Mucosa of stomach (tissue), 1 donor: ENCODE data around the gene PLEKHA6.

Experiments
- H3K27me3 ChIP-seq: one replicate; pipeline ENCODE4 v1.7.0; 2013; ENCODE audit warnings: mild to moderate bottlenecking, low read length; ENCODE audit not compliant: control insufficient read depth, insufficient read depth
- H3K36me3 ChIP-seq: one replicate; pipeline ENCODE4 v1.7.0; 2013; ENCODE audit warnings: low read length; ENCODE audit not compliant: control insufficient read depth, insufficient read depth
- H3K4me1 ChIP-seq: one replicate; pipeline ENCODE4 v1.7.0; 2013; ENCODE audit warnings: mild to moderate bottlenecking, low read length; ENCODE audit not compliant: control insufficient read depth, insufficient read depth
- H3K4me3 ChIP-seq: one replicate; pipeline ENCODE4 v1.7.0; 2013; ENCODE audit warnings: low read length
- H3K9ac ChIP-seq: one replicate; pipeline ENCODE4 v1.7.0; 2013; ENCODE audit warnings: mild to moderate bottlenecking, low read length, moderate library complexity
- H3K9me3 ChIP-seq: one replicate; pipeline ENCODE4 v1.7.0; 2013; ENCODE audit warnings: mild to moderate bottlenecking, low read length, moderate library complexity; ENCODE audit not compliant: control insufficient read depth
- donor health status: Pancreatic carcinoma.

The PLEKHA6 gene

GRCh38 chr1:204376919-204377799 lies 17.4 kb upstream of the PLEKHA6 start:
- peaks cover 5% of the 10 kb centered on the region for H3K27me3 ChIP-seq
- no peaks in the 10 kb centered on the region for H3K36me3 ChIP-seq
- H3K9ac ChIP-seq: peak overlapping the region; percentile 68
- peak overlapping the region; percentile 68 for H3K4me3 ChIP-seq
- no peaks in the 10 kb centered on the region for H3K9me3 ChIP-seq
- peaks cover 25% of the 10 kb centered on the region for H3K4me1 ChIP-seq

GRCh38 chr1:204376465-204376864 lies 16.7 kb upstream of the PLEKHA6 start:
- Histone ChIP-seq H3K9ac (peak overlapping the region; percentile 48), H3K4me3 (no peak overlapping the region), H3K27me3 (peaks cover 5% of the 10 kb centered on the region)

GRCh38 chr1:204373911-204374310 lies 14.2 kb upstream of the PLEKHA6 start:
- H3K4me3 ChIP-seq: no peak overlapping the region
- H3K4me1 ChIP-seq: peaks cover 24% of the 10 kb centered on the region
- H3K9me3 ChIP-seq: no peaks in the 10 kb centered on the region
- no peaks in the 10 kb centered on the region for H3K36me3 ChIP-seq
- no peak overlapping the region for H3K9ac ChIP-seq
- peaks cover 5% of the 10 kb centered on the region for H3K27me3 ChIP-seq

More at GRCh38 chr1:204376465-204376864, 16.7 kb upstream of the PLEKHA6 start:
- Histone ChIP-seq H3K4me1 (peaks cover 24% of the 10 kb centered on the region), H3K9me3 (no peaks in the 10 kb centered on the region), H3K36me3 (no peaks in the 10 kb centered on the region)

- peaks cover 8% of the 10 kb centered on the region for H3K4me1 ChIP-seq
- no peaks in the 10 kb centered on the region for H3K9me3 ChIP-seq
- H3K4me3 ChIP-seq: no peak overlapping the region
- H3K9ac ChIP-seq: no peak overlapping the region
- no peaks in the 10 kb centered on the region for H3K27me3 ChIP-seq
- H3K36me3 ChIP-seq: peaks cover 3% of the 10 kb centered on the region
These were observed 10.4 kb upstream of the PLEKHA6 start for GRCh38 chr1:204370176-204370575.

GRCh38 chr1:204368996-204369726 lies 9.4 kb upstream of the PLEKHA6 start:
- H3K9ac ChIP-seq: no peak overlapping the region
- H3K36me3 ChIP-seq: peaks cover 3% of the 10 kb centered on the region
- peaks cover 12% of the 10 kb centered on the region for H3K4me1 ChIP-seq
- no peaks in the 10 kb centered on the region for H3K27me3 ChIP-seq
- no peak overlapping the region for H3K4me3 ChIP-seq
- H3K9me3 ChIP-seq: no peaks in the 10 kb centered on the region

GRCh38 chr1:204367956-204368355 lies 8.2 kb upstream of the PLEKHA6 start:
- Histone ChIP-seq H3K36me3 (peaks cover 3% of the 10 kb centered on the region), H3K9me3 (no peaks in the 10 kb centered on the region), H3K27me3 (no peaks in the 10 kb centered on the region), H3K9ac (no peak overlapping the region), H3K4me1 (peaks cover 16% of the 10 kb centered on the region), H3K4me3 (no peak overlapping the region)

- H3K4me1 ChIP-seq: peaks cover 22% of the 10 kb centered on the region
- no peak overlapping the region for H3K4me3 ChIP-seq
- no peaks in the 10 kb centered on the region for H3K27me3 ChIP-seq
- peaks cover 3% of the 10 kb centered on the region for H3K36me3 ChIP-seq
- H3K9me3 ChIP-seq: no peaks in the 10 kb centered on the region
- no peak overlapping the region for H3K9ac ChIP-seq
These were observed 7.6 kb upstream of the PLEKHA6 start for GRCh38 chr1:204367193-204367858.

GRCh38 chr1:204366759-204367158 lies 7.0 kb upstream of the PLEKHA6 start:
- Histone ChIP-seq H3K9me3 (no peaks in the 10 kb centered on the region), H3K4me3 (no peak overlapping the region), H3K4me1 (peaks cover 27% of the 10 kb centered on the region), H3K9ac (no peak overlapping the region), H3K27me3 (no peaks in the 10 kb centered on the region), H3K36me3 (peaks cover 3% of the 10 kb centered on the region)

- Histone ChIP-seq H3K4me1 (peaks cover 58% of the 10 kb centered on the region), H3K36me3 (peaks cover under 1% of the 10 kb centered on the region), H3K27me3 (no peaks in the 10 kb centered on the region), H3K9me3 (no peaks in the 10 kb centered on the region), H3K9ac (peak overlapping the region; percentile 64), H3K4me3 (peak overlapping the region; percentile 65)
These were observed 3.8 kb upstream of the PLEKHA6 start for GRCh38 chr1:204363335-204364114.

GRCh38 chr1:204362984-204363334 lies 3.2 kb upstream of the PLEKHA6 start:
- Histone ChIP-seq H3K9me3 (no peaks in the 10 kb centered on the region), H3K4me1 (peaks cover 64% of the 10 kb centered on the region), H3K36me3 (no peaks in the 10 kb centered on the region), H3K27me3 (no peaks in the 10 kb centered on the region), H3K9ac (peak overlapping the region; percentile 64), H3K4me3 (peak overlapping the region; percentile 65)

- Histone ChIP-seq H3K4me3 (no peak overlapping the region), H3K4me1 (peaks cover 74% of the 10 kb centered on the region), H3K9ac (no peak overlapping the region), H3K27me3 (no peaks in the 10 kb centered on the region), H3K36me3 (no peaks in the 10 kb centered on the region), H3K9me3 (no peaks in the 10 kb centered on the region)
These were observed 2.1 kb upstream of the PLEKHA6 start for GRCh38 chr1:204361781-204362180.
